Skin of body (tissue), 2 donors: ENCODE data around the gene OR14A2. TPM values are rescaled to one million over a fixed set of nuclear protein-coding genes. Genes with fewer than 3 reads are reported as not detected.
"Not testable (repeated sequence)": the region's sequence is repeated elsewhere in the genome, so short reads cannot be mapped to it uniquely, and the experiment has no call there.

Source experiments
- DNase-seq: peaks from one replicate; lab custom pipeline; 2025; lab: John Stamatoyannopoulos, UW
- total RNA-seq: library from RNA; depleted of rRNA; stranded (reverse); fragments of >200 nt; gene quantifications from one replicate; pipeline ENCODE4 v1.2.3, GENCODE V29; 2014

The OR14A2 gene
- not detected for total RNA-seq

- DNase-seq = no peak
These were observed at the start of gene OR14A2 for GRCh38 chr1:247748041-247748440. TSS of gene OR14A2 (minus strand) at chr1:247748141.

- DNase-seq = no peak
These were observed 49.6 kb upstream of the OR14A2 start for GRCh38 chr1:247797518-247797917.

- DNase-seq = no peak
These were observed 21.7 kb upstream of the OR14A2 start for GRCh38 chr1:247769603-247770002.

GRCh38 chr1:247760456-247760855, 12.5 kb upstream of the OR14A2 start, which contains the start of gene OR1C1:
TSS of gene OR1C1 (minus strand) at chr1:247760556. CDS start at chr1:247758406, 2,150 bp downstream.
- DNase-seq = no peak

- DNase-seq = not testable (repeated sequence)
These were observed 6.4 kb upstream of the OR14A2 start for GRCh38 chr1:247754311-247754710.

GRCh38 chr1:247749870-247750269, 1.9 kb upstream of the OR14A2 start:
- DNase-seq = no peak

GRCh38 chr1:247747616-247748015, 325 bp downstream of the OR14A2 start:
- no peak for DNase-seq

GRCh38 chr1:247746391-247746935, 1.5 kb downstream of the OR14A2 start:
- no peak for DNase-seq

- DNase-seq = not testable (repeated sequence)
These were observed 5.7 kb downstream of the OR14A2 start for GRCh38 chr1:247742215-247742760.

GRCh38 chr1:247741756-247742155, 6.2 kb downstream of the OR14A2 start:
- no peak for DNase-seq

- DNase-seq = no peak
These were observed 7.2 kb downstream of the OR14A2 start for GRCh38 chr1:247740721-247741120.

- no peak for DNase-seq
These were observed 9.6 kb downstream of the OR14A2 start, which contains the start of gene OR14K1 for GRCh38 chr1:247738315-247738714. TSS of gene OR14K1 (plus strand) at chr1:247738615. CDS start at chr1:247738615, 0 bp downstream.

- no peak for DNase-seq
These were observed 26.7 kb downstream of the OR14A2 start for GRCh38 chr1:247721222-247721621.

- DNase-seq = no peak
These were observed 31.4 kb downstream of the OR14A2 start, which contains the start of gene OR6F1 for GRCh38 chr1:247716546-247716945. TSS of gene OR6F1 (minus strand) at chr1:247716646. CDS start at chr1:247712755, 3,891 bp downstream.

- DNase-seq = no peak
These were observed 34.2 kb downstream of the OR14A2 start for GRCh38 chr1:247713753-247714152.

GRCh38 chr1:247710681-247711080, 37.3 kb downstream of the OR14A2 start:
- not testable (repeated sequence) for DNase-seq

GRCh38 chr1:247701338-247701737, 46.6 kb downstream of the OR14A2 start:
- no peak for DNase-seq

GRCh38 chr1:247681288-247681897, 66.5 kb downstream of the OR14A2 start:
- DNase-seq = no peak

- DNase-seq = no peak
These were observed 67.8 kb downstream of the OR14A2 start for GRCh38 chr1:247680171-247680570.

GRCh38 chr1:247679639-247680038, 68.3 kb downstream of the OR14A2 start, which contains the start of gene OR13G1:
TSS of gene OR13G1 (minus strand) at chr1:247679739. CDS start at chr1:247673041, 6,698 bp downstream.
- no peak for DNase-seq
